OCI-LY3 (cell line): ENCODE results near the gene CDC14A.

Experiments used
- H2AFZ ChIP-seq: fragments of 200-600, 300-600 bp; shearing (Covaris generic); 2 replicates; pipeline ENCODE4 v1.6.0; 2014; ENCODE audit warnings: antibody characterized with exemption, low read depth, low read length
- H3K27ac ChIP-seq: fragments of 200-600, 300-600 bp; sonication (generic); 2 replicates; pipeline ENCODE4 v1.5.1; 2014; ENCODE audit warnings: mild to moderate bottlenecking, low read length, moderate library complexity, mixed read lengths
- H3K27me3 ChIP-seq: fragments of 200-600, 300-600 bp; sonication (generic); 2 replicates; pipeline ENCODE4 v1.6.1; 2014; ENCODE audit warnings: low read depth, low read length, mixed read lengths
- H3K36me3 ChIP-seq: fragments of 200-600, 300-600 bp; sonication (generic); replicated peaks from 2 replicates; pipeline ENCODE3; 2014; ENCODE audit warnings: low read depth, low read length, mixed read lengths
- H3K4me1 ChIP-seq: fragments of 300-600, 200-600 bp; sonication (generic); 2 replicates; pipeline ENCODE4 v1.6.1; 2014; ENCODE audit warnings: low read length, mixed read lengths
- H3K4me2 ChIP-seq: fragments of 200-600, 300-600 bp; sonication (generic); 2 replicates; pipeline ENCODE4 v1.6.1; 2014; ENCODE audit warnings: low read length, mixed read lengths
- H3K4me3 ChIP-seq: fragments of 300-600, 200-600 bp; sonication (generic); 2 replicates; pipeline ENCODE4 v1.5.1; 2014; ENCODE audit warnings: antibody characterized with exemption, mild to moderate bottlenecking, low read length, moderate library complexity
- H3K79me2 ChIP-seq: fragments of 300-600, 200-600 bp; shearing (Covaris generic); 2 replicates; pipeline ENCODE4 v1.6.1; 2014; ENCODE audit warnings: mild to moderate bottlenecking, low read length, mixed read lengths
- H3K9ac ChIP-seq: fragments of 300-600, 200-600 bp; shearing (Covaris generic); 2 replicates; pipeline ENCODE4 v1.6.0; 2014; ENCODE audit warnings: mild to moderate bottlenecking, low read length, moderate library complexity
- H3K9me3 ChIP-seq: fragments of 200-600, 300-600 bp; shearing (Covaris generic); 2 replicates; pipeline ENCODE4 v1.6.1; 2014; ENCODE audit warnings: low read length, mixed read lengths; ENCODE audit not compliant: insufficient read depth
- H4K20me1 ChIP-seq: fragments of 200-600, 300-600 bp; sonication (generic); 2 replicates; pipeline ENCODE4 v1.6.1; 2016; ENCODE audit warnings: low read length, mixed read lengths; ENCODE audit not compliant: insufficient read depth
- EZH2phosphoT487 ChIP-seq: fragments of 200-600 bp; shearing (Covaris generic); IDR thresholded peaks from 2 replicates; pipeline ENCODE4 v1.6.1; 2018; ENCODE audit warnings: antibody characterized with exemption, mixed run types, low read depth
- TF ChIP-seq, protein P1 (sequence below): fragments of 200-600, 300-600 bp; sonication (generic); IDR thresholded peaks from 2 replicates; pipeline ENCODE4 v1.5.1; 2014; ENCODE audit warnings: antibody characterized with exemption, low read length, low read depth

The CDC14A gene

DNA sequence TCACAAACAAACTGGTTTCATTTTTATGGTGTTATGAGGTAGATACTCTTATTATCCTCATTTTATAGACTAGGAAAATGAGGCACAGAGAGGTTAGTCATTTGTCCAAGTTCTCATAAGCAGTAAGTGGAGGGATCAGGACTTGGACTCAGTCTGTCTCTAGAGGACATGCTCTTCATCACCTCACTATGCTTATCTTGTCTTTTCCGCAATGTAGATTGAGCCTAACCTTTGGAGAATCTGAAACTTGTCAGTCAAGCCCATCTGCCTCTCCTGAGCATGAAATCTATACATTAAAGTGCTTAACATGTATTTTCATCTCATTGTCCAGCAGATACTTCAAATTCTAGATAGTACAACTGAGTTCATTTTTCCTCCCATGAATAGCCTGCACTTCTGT is 11.8 kb upstream of the CDC14A start:
- Histone ChIP-seq H3K27ac (no peak overlapping the region), H2AFZ (no peak overlapping the region), H3K4me2 (no peak overlapping the region), H3K27me3 (no peaks in the 10 kb centered on the region), H3K4me1 (no peaks in the 10 kb centered on the region), H3K9me3 (no peaks in the 10 kb centered on the region), H3K36me3 (no peaks in the 10 kb centered on the region), H3K9ac (no peak overlapping the region), H3K79me2 (no peaks in the 10 kb centered on the region), H3K4me3 (no peak overlapping the region), H4K20me1 (no peaks in the 10 kb centered on the region)
- TF ChIP-seq EZH2phosphoT487, result no peak
- TF ChIP-seq, protein P1, sequence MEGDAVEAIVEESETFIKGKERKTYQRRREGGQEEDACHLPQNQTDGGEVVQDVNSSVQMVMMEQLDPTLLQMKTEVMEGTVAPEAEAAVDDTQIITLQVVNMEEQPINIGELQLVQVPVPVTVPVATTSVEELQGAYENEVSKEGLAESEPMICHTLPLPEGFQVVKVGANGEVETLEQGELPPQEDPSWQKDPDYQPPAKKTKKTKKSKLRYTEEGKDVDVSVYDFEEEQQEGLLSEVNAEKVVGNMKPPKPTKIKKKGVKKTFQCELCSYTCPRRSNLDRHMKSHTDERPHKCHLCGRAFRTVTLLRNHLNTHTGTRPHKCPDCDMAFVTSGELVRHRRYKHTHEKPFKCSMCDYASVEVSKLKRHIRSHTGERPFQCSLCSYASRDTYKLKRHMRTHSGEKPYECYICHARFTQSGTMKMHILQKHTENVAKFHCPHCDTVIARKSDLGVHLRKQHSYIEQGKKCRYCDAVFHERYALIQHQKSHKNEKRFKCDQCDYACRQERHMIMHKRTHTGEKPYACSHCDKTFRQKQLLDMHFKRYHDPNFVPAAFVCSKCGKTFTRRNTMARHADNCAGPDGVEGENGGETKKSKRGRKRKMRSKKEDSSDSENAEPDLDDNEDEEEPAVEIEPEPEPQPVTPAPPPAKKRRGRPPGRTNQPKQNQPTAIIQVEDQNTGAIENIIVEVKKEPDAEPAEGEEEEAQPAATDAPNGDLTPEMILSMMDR, result no peak

DNA sequence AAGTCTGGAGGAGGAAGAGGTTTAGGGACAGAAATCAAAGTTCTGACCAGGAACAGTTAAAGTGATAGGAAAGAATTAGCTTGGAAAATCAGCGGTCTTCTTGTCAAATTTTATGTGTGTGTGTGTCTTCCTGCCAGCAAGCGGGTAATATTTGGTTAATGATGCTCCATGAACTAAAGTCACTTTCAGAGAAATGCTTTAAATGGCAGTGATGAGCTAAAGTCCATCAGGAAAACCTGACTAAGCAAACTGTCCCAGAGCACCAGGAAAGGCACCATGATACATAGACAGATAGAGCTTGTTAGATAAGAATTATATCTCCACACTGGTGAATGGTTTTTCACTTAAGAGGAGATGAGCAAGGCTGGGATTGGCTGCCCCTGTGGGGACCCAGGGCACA is 10.0 kb upstream of the CDC14A start:
- Histone ChIP-seq H3K9ac (no peak overlapping the region), H3K27ac (no peak overlapping the region), H3K79me2 (no peaks in the 10 kb centered on the region), H3K36me3 (no peaks in the 10 kb centered on the region), H3K4me2 (no peak overlapping the region), H3K9me3 (no peaks in the 10 kb centered on the region), H3K4me3 (no peak overlapping the region), H3K27me3 (no peaks in the 10 kb centered on the region), H4K20me1 (no peaks in the 10 kb centered on the region), H2AFZ (no peak overlapping the region), H3K4me1 (no peaks in the 10 kb centered on the region)
- TF ChIP-seq, protein P1, result no peak
- TF ChIP-seq EZH2phosphoT487, result no peak

DNA sequence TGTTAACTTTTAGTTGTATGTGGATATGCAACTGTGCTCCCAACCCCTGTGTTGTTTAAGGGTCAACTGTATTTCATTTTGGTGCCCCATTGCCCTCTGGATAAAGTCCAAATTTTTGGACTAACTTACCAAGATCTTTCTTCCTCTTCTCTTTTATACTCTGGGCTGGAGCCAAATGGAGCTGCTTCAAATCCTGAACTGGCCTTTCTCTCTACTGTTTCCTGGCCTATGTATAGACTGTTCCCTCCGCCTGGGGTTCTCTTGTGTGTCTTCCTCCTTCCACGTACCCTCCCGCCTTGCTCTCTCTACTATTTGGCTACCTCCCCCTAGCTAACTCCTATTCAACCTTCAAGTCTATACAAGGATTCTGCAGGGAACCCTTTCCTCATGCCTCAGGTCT is 8.4 kb upstream of the CDC14A start:
- no peaks in the 10 kb centered on the region for H3K9me3 ChIP-seq
- H3K9ac ChIP-seq, result no peak overlapping the region
- H3K4me3 ChIP-seq, result no peak overlapping the region
- no peaks in the 10 kb centered on the region for H3K27me3 ChIP-seq
- H2AFZ ChIP-seq, result no peak overlapping the region
- H4K20me1 ChIP-seq, result no peaks in the 10 kb centered on the region
- H3K27ac ChIP-seq, result no peak overlapping the region
- TF ChIP-seq EZH2phosphoT487, result no peak
- TF ChIP-seq, protein P1, result no peak
- H3K4me1 ChIP-seq, result no peaks in the 10 kb centered on the region
- no peaks in the 10 kb centered on the region for H3K36me3 ChIP-seq
- no peak overlapping the region for H3K4me2 ChIP-seq
- H3K79me2 ChIP-seq, result no peaks in the 10 kb centered on the region

DNA sequence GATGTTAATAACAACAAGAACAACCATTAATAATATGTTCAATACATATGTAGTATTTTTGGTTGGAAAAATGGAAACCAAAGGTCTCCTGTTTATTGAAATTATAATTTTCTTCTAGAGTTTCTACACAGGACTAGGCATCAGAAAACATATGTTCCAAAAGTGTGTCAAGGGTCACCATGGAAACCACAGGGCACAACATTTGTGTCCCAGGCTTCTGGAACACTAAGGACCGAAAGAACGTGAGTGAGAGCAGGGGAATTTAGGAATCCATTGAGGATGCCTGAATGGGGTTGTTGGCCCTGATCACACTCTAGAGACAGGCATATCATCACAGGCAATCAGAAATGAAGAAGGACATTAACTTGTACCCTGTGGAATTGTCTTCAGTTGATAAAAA is 7.5 kb upstream of the CDC14A start:
- Histone ChIP-seq H2AFZ (no peak overlapping the region), H4K20me1 (no peaks in the 10 kb centered on the region), H3K9ac (no peak overlapping the region), H3K79me2 (no peaks in the 10 kb centered on the region), H3K4me2 (no peak overlapping the region), H3K27me3 (no peaks in the 10 kb centered on the region), H3K4me3 (no peak overlapping the region), H3K36me3 (no peaks in the 10 kb centered on the region), H3K9me3 (no peaks in the 10 kb centered on the region), H3K4me1 (no peaks in the 10 kb centered on the region), H3K27ac (no peak overlapping the region)
- TF ChIP-seq EZH2phosphoT487, result no peak
- TF ChIP-seq, protein P1, result no peak
